NCI-H187 treated with DMSO at 0.1 percent for 48 hours (cell line): ENCODE data around the gene GBF1.
"Not testable (repeated sequence)": the region's sequence is repeated elsewhere in the genome, so short reads cannot be mapped to it uniquely, and the experiment has no call there.

Source experiments
- DNase-seq: peaks from one replicate; lab custom pipeline; 2025; lab: John Stamatoyannopoulos, UW

The GBF1 gene

DNA sequence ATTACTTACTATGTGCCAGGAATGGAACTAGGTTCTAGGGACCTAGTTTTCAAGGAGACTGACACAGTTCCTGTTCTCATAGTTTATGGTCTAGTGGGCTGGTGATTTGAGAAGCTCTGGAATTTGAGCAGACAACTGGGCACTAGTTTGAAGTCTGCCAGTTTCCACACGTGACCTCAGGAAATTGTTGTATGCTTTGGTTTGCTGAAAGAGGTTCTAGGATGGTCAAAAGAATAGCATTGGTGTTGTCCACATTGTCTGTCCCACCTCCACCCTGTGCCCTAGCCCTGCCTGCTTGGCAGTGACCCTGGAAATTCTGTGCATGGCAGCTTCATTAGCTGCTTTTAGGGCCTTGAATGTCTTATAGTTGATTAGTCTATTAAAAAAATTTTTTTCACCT, 28.7 kb downstream of the GBF1 start:
- DNase-seq = no peak

DNA sequence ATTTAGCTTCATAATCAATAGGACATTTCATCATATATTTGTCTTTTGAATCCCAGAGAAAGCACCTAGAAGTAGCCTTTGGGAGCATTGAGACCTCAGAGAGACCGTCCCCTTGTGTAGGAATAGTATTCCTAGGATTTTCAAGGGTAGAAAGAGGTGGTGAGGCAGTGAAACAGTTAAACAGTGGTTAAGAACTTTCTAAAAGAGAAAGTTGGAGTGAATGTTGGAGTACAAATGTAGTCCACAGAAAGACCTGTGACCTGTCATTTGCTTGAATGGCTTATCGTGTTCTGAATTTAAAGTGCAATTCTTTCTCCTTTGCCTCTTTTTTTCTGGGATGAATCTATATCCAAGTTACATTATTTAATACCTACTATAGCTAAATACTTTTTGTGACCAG, 30.0 kb downstream of the GBF1 start:
- DNase-seq = no peak

DNA sequence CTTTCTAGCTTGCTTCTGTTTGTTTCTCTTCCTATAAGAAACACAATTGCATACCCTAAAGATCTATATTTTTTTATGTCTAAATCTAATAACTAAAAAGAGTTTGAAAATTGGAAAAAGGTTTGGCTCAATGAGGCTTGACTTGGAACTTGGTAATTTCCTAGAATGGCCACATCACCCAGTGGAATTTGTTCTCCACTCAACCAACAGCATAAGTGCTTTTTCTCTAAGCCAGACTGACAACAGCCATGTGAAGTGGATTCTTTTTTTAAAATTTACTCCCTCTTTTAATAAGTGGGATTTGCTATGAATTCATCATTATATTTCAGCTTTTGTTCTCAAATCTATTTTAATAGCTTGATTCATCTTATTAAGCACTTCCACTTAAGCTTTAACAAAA, 33.8 kb downstream of the GBF1 start:
- no peak for DNase-seq

DNA sequence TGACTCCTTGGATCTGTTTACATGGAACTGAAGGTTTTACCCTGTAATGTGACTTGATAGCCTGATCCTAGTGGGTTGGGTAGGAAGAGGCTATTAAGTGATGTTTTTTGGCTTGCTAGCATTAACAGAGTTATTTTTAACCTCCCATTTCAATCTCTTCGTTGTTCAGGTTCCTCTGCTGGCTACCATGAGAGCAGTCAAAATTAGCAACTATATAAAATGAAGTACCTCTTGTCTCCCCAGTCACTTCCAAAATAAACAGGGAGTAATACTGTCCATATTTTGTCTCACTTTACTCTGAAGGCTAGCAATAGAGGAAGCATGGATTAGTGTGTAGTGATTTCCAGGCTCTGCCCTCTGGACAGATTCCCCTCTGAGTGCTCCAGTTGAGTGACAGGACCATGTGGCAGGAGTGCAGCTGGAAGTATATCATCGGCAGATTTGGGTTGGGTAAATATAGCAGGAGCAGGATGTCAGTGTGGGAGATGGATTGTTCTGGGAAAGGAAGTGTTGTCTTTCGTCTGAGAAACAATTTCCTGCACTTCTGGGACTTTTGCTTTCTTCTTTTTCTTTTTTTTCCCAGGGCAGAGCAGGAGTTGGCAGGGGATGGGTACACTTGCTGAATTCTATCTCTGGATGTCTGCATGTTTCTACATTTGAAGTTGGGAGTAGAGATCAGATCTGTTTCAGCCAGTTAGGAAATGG, 35.2 kb downstream of the GBF1 start:
- no peak for DNase-seq

DNA sequence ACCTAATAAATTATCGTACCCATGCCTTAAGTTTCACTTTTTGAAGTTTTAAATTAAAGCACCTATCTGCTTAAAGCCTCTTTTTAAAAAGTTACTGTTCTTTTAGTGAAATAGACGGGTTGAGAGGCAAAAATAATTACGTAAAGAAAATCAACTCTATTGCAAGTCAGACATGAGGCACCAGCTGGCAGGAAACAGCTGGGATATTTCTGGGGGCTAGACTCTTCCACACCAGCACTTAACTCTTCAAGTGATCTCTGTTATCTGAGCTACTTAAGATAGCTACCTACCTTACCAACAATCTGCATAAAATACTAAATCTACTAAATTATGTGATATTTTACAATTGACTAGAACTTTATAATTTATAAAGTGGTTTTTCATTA, 35.8 kb downstream of the GBF1 start:
- DNase-seq = no peak

DNA sequence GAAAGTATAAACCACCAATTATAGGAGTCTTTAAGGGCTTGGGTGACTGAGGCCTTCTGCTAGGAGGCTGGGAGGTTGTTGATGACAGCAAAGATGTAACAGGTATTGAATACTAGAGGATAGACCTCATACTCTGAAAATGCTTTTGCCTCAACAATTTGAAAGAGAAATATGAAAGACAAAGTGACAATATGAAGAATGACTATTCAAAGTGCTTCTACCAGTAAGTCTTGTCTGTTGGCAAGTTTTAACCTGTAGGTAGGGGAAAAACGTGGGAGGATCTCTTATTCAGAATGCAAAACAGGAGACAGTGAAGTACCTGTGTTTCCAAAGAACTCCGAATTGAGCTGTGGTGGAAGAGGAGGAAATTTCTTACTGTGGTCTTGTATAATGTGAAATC, 38.2 kb downstream of the GBF1 start:
- no peak for DNase-seq

DNA sequence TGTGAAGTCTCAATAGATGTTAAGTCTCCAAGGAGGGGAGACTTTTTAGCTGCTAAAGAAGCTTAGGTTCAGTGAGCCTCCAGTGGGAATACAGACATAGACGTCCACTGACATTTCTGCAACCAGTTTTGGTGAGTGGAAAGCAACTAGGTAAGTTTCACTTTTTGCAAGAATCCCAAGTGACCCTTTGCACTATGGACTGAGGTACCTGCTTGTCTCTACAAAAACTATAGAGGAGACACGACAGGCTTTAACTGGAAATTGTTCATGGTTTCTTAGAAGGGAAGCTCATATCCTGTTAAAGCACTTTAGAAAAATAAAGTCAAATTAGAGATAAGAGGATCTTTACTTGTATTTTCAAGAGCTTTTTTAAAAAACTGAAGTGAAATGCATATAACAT, 38.6 kb downstream of the GBF1 start:
- no peak for DNase-seq

DNA sequence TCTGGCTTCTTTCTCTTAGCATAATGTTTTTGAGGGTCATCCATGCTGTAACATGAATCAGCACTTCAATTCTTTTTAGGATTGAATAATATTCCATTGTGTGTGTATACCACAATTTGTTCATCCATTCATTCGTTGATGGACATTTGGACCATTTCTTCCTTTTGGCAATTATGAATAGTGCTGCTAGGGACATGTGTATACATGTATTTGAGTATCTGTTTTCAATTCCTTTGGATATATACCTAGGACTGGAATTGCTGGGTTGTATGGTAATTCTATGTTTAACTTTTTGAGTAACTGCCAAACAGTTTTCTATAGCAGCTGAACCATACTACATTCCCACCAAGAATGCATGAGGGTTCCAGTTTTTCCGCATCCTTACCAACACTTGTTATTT, 39.2 kb downstream of the GBF1 start:
- DNase-seq = no peak

DNA sequence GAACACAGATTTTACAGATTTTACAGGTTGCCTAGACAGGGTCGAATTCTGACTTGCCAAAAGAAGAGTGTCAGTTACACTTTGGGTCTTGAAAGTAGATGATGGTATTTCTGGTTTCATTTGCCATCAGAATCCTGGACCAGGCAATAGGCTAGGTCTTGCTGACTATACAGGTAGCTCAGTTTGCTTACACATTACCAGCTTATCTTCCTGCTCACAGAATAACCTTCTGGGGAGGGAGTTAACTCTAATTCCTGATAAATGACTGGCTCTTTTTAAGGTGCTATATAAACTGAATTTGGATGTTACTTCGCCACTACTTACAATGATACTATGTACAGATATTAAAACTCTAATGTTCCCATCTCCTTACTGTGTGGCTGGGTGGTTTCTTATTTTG, 39.8 kb downstream of the GBF1 start:
- no peak for DNase-seq

DNA sequence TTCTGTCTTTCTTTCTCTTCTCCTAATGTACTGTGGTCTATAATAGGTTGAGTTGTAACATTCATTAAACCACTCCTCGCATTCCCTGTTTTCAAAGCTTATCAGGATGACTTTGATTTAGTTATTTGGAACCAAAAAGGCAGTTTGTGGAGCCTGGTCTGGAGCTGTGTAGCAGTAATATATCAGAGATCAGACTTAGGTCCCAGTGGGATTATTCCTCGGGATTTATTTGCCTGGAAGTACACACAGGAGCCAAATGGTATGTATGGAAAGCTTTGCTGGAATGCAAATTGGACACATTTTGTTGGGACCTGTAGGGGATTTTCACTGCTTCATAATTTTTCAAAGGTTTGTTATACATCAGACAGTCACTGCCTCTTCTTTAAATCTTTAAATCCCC, 40.9 kb downstream of the GBF1 start:
- no peak for DNase-seq

DNA sequence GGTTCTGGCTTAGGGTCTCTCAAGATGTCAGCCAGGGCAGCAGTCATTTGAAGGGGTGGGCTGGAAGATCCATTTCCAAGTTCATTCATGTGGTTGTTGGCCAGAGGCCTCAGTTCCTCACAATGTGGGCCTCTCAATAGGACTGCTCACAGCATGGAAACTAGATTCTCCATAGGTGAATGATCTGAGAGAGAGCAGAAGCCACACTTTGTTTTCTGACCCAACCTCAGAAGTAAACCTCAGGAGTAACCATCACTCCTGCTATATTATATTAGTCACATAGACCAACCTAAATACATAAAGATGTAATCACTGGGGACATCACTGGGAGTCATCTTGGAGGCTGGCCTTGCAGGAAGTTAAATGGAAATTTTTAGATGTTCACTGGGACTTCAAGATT, 42.2 kb downstream of the GBF1 start:
- DNase-seq = no peak

DNA sequence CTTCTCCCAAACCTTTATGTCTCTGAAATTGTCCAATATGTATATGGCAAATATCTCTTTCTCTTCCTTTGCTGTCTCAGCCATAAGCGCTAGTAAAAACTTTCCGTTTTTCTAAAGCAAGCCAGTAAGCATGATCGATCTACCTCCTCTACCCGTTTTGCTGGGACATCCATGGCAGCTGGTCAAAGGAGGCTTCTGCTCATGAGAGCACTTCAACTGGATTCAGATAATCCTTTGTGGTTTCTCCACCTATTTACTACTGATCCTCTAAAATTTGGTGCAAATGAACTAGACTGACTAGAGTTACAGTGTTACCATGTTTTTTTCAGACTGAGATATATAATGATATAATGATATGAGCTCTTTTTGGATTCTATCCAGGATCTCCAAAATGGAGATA, 42.7 kb downstream of the GBF1 start:
- DNase-seq = no peak

DNA sequence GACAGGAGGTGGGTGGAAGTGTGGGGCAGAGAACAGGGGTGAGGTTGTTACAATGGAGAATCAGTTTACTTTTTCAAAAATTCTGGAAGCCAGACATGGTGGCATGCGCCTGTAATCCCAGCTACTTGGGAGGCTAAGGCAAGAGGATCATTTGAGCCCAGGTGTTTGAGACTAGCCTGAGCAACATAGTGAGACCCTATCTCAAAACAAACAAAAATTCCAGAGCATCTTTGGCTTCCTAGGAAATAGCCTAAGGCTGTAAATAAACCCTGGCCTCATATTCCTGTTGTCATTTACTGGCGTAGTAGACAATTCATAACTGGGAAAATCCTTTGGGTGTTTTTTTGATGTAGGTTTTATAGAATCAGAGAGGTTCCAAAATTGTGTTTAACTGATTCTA, 44.0 kb downstream of the GBF1 start:
- no peak for DNase-seq

DNA sequence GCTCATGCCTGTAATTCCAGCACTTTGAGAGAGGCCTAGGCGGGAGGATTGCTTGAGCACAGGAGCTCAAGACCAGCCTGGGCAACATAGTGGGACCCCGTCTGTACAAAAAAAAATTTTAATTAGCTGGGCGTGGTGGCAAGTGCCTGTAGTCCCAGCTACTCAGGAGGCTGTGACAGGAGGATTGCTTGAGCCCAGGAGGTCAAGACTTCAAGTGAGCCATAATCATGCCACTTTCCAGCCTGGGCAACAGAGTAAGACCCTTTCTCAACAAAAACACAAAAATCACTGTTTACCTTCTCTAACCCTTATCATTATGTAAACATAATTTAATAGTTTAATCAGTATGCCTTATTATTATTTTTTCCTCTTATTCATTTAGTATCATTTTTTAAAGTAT, 44.5 kb downstream of the GBF1 start:
- no peak for DNase-seq

DNA sequence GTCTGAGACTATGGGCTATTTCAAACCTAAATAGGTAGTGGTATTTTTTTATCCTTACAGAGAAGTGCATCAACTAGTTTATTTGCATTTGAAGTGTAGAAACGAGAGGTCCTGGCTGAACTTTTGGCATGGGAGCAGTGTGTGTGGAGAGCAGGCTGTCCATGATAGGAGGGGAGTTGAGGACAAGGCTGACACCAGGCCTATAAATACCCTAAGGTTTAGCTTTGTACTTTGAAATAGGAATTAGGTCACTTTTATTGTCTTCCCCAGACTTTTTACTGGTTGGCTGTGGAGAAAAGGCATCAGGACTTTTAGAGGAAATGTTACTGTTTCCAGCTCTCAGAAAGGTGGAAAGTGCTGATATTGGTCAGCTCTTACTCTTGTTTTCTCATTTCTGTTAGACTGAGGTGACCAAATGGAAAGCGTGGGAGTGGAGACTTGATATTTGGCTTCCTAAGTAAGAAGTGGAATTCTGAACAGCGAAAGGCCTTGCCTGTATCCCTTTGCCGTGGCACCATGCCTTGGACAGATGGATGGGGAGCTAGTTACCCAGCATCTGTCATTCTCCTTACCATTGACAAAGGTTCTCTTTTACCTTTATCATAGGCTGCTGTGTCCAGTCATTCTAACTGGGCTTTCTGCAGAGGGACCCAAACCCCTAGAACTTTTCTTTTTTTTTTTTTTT, 46.0 kb downstream of the GBF1 start:
- DNase-seq = no peak

DNA sequence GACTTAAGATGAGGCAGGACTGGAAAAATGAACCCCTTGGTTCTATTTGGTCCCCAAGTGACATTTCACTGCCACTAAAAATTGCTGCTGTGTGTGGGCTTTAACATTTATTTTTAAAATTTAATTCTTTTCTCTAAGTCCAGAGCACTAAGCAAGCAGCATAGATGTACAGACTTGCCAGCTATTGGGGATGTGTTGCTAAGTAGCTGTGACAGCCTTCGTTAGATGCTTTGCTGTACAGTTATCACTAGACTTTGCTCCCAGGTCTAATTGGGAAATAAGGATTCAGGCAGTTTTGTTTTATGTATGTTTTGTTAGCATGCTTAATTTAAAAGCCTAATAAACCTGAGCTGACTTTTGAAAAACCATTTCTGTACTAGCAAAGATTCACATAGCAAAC, 51.8 kb downstream of the GBF1 start:
- DNase-seq = no peak

DNA sequence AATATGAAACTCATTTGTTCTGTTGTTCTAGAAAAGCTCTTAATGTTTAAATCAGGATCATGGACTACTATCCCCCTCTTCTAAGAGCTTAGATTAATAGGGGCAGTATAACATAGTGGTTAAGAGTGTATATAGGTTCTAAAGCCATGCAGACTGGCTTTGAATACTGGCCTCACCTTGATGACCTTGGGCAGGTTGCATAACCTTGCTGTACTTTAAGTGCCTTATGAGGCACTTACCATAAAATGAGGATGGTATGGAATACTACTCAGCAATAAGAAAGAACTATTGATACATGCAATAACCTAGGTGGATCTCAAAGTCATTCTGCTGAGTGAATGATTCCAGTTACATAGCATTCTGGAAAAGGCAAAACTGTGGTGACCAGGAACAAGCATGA, 53.6 kb downstream of the GBF1 start:
- DNase-seq = no peak

DNA sequence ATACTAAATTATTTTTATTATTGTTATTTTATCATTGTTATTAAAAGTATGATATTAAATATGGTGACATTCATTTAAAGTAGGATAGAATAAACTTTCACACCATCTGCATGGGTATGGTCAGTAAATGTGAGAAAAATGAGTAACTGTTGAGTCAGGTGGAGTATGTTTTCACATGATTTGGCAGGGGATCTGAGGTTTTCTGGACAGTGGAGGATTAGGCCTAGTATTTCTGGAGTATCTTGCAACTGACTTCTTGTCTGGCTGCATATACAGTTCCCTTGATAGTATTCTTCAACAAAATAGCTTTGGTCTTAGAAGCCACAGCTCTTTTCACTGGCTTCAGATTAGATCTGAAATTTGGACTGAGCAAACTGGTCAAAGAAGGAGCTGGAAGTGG, 54.5 kb downstream of the GBF1 start:
- DNase-seq = no peak

DNA sequence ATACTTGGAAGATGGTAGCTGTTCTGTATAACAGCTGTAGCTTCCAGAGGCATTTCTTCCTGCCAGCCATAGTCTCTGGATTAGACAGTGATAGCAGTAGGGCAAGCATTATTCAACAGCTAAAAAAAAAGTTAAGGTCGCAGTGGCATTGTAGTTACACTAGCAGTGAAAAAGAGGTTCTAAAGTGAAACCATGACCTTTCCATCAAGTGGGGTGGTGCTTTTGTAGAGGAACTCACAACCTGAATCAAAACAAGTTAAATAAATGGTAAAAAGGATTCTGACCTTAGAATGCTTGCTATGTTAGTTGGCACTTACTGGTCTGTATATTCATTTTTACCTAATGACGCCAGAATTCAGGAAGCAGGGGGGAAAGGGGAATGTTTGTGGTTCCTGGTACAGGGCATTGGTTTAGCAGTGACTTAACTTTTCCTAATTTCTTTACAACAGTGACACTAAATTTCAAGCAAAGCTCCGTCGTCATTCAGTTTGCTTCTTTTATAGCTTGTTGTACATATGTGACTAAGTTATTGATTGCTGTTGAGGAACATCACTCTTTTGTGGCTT, 55.0 kb downstream of the GBF1 start:
- DNase-seq = no peak

DNA sequence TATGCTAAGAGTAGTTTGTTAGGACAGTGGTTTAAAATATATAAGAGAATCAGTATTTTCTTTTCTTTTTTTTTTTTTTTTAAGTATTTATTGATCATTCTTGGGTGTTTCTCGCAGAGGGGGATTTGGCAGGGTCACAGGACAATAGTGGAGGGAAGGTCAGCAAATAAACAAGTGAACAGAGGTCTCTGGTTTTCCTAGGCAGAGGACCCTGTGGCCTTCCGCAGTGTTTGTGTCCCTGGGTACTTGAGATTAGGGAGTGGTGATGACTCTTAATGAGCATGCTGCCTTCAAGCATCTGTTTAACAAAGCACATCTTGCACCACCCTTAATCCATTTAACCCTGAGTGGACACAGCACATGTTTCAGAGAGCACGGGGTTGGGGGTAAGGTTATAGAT, 55.6 kb downstream of the GBF1 start:
- DNase-seq = not testable (repeated sequence)

DNA sequence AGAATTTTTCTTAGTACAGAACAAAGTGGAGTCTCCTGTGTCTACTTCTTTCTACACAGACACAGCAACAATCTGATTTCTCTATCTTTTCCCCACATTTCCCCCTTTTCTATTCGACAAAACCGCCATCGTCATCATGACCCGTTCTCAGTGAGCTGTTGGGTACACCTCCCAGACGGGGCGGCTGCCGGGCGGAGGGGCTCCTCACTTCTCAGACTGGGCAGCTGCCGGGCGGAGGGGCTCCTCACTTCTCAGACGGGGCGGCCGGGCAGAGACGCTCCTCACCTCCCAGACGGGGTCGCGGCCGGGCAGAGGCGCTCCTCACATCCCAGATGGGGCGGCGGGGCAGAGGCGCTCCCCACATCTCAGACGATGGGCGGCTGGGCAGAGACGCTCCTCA, 56.0 kb downstream of the GBF1 start:
- DNase-seq = not testable (repeated sequence)

DNA sequence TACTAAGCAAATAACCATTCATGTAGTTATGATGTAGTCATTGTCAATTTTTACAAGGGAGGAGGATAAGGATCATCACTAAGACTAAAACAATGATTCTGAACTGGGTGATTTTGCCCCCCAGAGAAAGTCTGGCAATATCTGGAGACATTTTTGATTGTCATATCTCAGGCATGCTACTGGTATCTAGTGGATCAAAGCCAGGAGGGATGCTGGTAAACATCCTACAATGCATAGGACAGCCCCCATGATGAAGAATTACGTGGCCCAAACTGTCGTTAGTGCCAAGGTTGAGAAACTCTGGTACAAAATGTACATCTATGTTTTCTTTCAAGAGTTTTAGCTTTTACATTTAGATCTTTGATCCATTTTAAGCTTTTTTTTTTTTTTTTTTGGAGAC, 57.3 kb downstream of the GBF1 start:
- DNase-seq = no peak

DNA sequence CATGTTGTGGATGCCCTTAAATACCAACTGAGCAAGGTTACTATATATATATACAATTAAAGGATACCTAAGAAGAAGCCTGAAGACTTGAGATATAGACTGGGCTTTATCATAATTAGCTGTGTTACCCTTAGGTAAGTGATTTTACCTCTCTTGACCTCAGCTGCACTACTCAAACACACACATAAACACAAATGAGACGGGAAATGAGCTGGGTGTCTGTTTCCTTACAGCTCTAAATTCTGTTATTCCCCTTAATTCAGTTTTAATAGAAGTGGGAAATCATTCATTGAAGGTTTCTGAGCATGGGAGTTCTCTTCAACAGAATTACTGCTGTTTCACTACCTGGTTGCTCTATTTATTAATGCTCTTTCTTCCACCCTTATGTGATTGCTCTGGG, 60.7 kb downstream of the GBF1 start:
- DNase-seq = no peak

DNA sequence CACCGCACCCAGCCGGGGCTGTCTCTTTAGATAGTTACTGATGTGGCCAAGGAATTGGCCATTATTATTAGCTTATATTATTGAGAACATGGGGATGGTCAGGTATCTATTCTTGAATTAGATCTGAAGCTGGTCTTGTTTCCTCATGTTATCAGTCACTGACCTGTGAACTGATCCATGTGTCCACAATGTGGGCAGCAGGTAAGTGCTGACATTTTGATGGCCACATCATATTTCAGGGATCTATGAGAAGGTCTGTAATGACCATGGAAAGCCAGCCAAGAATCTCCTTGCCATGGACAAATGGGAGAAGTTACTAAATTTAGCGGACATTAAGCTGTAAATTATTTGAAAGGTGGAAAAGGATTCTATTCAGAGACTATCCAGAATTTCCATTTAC, 61.4 kb downstream of the GBF1 start:
- DNase-seq = no peak
